Pulmonary artery endothelial cell (primary cell): ENCODE results near the gene METAP1D. TPM values are rescaled to one million over a fixed set of nuclear protein-coding genes. Genes with fewer than 3 reads are reported as not detected.

ENCODE experiments used
- total RNA-seq: library from RNA; depleted of rRNA; stranded (reverse); fragments of >200 nt; gene quantifications from 2 replicates; pipeline ENCODE4 v1.2.3, GENCODE V29; 2014

Gene METAP1D
- total RNA-seq, 1 donor from 2014 or later: 4.1 TPM

Other genes with a start within 250 kb of the METAP1D start
- gene SLC25A12, start 105.7 kb upstream of the METAP1D start, total RNA-seq: 17.9 and 18.3 TPM in 2 replicates
- gene HAT1, start 77.5 kb upstream of the METAP1D start, total RNA-seq: 42.9 and 68.2 TPM in 2 replicates
- gene DLX1, start 85.6 kb downstream of the METAP1D start, total RNA-seq: 0.07 and 0.11 TPM in 2 replicates
- gene DLX2, start 102.9 kb downstream of the METAP1D start, total RNA-seq: not detected in 2 replicates